ENCODE measurements around the gene CUL3.

DNA sequence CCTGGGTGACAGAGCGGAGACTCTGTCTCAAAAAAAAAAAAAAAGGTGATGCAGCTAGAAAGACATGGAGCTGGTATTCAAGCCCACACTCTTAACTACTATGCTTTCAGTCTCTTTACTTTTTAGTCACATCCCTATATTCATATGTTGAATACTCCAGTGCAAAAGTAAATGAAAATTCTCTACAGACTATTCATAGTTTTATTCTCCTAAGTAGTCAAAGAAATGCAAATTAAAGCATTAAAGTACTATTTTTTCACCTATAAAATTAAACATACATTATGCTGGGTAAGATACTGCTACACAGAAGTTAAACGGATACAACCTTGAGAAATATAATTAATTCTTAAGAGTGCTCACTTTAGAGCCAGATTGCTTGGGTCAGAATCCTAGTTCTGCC is 7.6 kb downstream of the CUL3 start:
- TF ChIP-seq POLR2A (IDR thresholded peaks at IDR 0.05; ENCODE audit: low read length) (no peak), GATA1 (IDR thresholded peaks at IDR 0.05; ENCODE audit: low read depth, low read length) (no peak)

Measured in erythroblast (primary cell).